HCT116 (cell line): ENCODE measurements around the gene GPAT3. TPM values are rescaled to one million over a fixed set of nuclear protein-coding genes. Genes with fewer than 3 reads are reported as not detected.

ENCODE experiments used
- ATAC-seq: fragments of 200-7000 bp; cut with Tn5 transposase; 2 replicates; pipeline ENCODE4 v1.9.1; 2020; ENCODE audit warnings: mild to moderate bottlenecking, moderate library complexity
- BruUV-seq: library from RNA; stranded (reverse); fragments of 400-500 nt; replicated peaks from 2 replicates; lab custom pipeline; 2021; lab: Mats Ljungman, UMichigan
- CTCF ChIA-PET: fragments of 300-600 bp; sonication (Branson Sonifier 250); formaldehyde crosslinking; loops from one replicate; lab custom pipeline; 2021; ENCODE audit warnings: antibody characterized with exemption; lab: Charles Lee
- POLR2A ChIA-PET: fragments of 300-600, 350-600 bp; sonication (Branson Sonifier 250); formaldehyde crosslinking; loops from one replicate; lab custom pipeline; 2021; ENCODE audit warnings: antibody characterized with exemption; lab: Charles Lee
- RAD21 ChIA-PET, 2 experiments: fragments of 300-600 bp; sonication (Branson Sonifier 250); formaldehyde crosslinking; loops; one replicate each; lab custom pipeline; 2023; ENCODE audit warnings: low total read pairs in 2 of 2; ENCODE audit not compliant: uncharacterized antibody in 2 of 2, unreplicated experiment in 2 of 2, low non-redundant PET in 1 of 2; lab: Charles Lee
- DNase-seq: peaks from one replicate; pipeline ENCODE4 v3.0.0-alpha.2; 2010; ENCODE audit warnings: low read depth, low spot score
- H2AFZ ChIP-seq: fragments of 200-600 bp; shearing (Covaris generic), sonication (generic); 2 replicates; pipeline ENCODE4 v1.6.1; 2017; ENCODE audit warnings: low read depth, mixed run types, mixed read lengths, antibody characterized with exemption, low read length; ENCODE audit not compliant: poor library complexity, severe bottlenecking
- H3K27ac ChIP-seq: 2 replicates; pipeline ENCODE4 v1.5.1; 2012; ENCODE audit warnings: low read depth, low read length
- H3K27me3 ChIP-seq: fragments of 200-600 bp; sonication (generic); 2 replicates; pipeline ENCODE4 v1.6.1; 2016; ENCODE audit warnings: mixed run types, low read length, mixed read lengths; ENCODE audit not compliant: insufficient read depth
- H3K36me3 ChIP-seq, 2 experiments: fragments of 200-500 bp in 1 of 2; fragments of 200-600 bp in 1 of 2; sonication (Bioruptor generic) in 1 of 2; sonication (generic) in 1 of 2; 2 replicates each; pipeline versions ENCODE4 v1.5.1 to v1.6.1; 2014 to 2016; ENCODE audit warnings: low read length in 2 of 2, inconsistent platforms in 1 of 2, mixed read lengths in 1 of 2, mixed run types in 1 of 2; ENCODE audit not compliant: insufficient read depth in 2 of 2, control insufficient read depth in 1 of 2
- H3K4me1 ChIP-seq, 2 experiments: fragments of 200-600 bp in 1 of 2; sonication (generic) in 1 of 2; 2 replicates each; pipeline versions ENCODE4 v1.5.1 to v1.6.1; 2012 to 2017; ENCODE audit warnings: low read length in 2 of 2, inconsistent platforms in 1 of 2, mild to moderate bottlenecking in 1 of 2, mixed read lengths in 1 of 2, mixed run types in 1 of 2, moderate library complexity in 1 of 2; ENCODE audit not compliant: insufficient read depth in 2 of 2, control insufficient read depth in 1 of 2
- H3K4me2 ChIP-seq: fragments of 200-600 bp; sonication (generic); 2 replicates; pipeline ENCODE4 v1.6.1; 2017; ENCODE audit warnings: mixed run types, low read length, mixed read lengths
- H3K4me3 ChIP-seq, 2 experiments: fragments of 200-600 bp in 1 of 2; sonication (generic) in 1 of 2; replicated peaks in 1 of 2; 2 replicates each; pipeline ENCODE4 v1.5.1; 2011 to 2016; ENCODE audit warnings: low read length in 2 of 2, control low read depth in 1 of 2, low read depth in 1 of 2, mild to moderate bottlenecking in 1 of 2, mixed read lengths in 1 of 2, mixed run types in 1 of 2
- H3K79me2 ChIP-seq: fragments of 200-600 bp; sonication (generic); 2 replicates; pipeline ENCODE4 v1.6.1; 2017; ENCODE audit warnings: mild to moderate bottlenecking, mixed run types, low read length, moderate library complexity, mixed read lengths; ENCODE audit not compliant: insufficient read depth
- H3K9ac ChIP-seq: fragments of 200-600 bp; sonication (generic); 2 replicates; pipeline ENCODE4 v1.6.1; 2016; ENCODE audit warnings: low read length, mixed read lengths
- H3K9me2 ChIP-seq: fragments of 200-600 bp; sonication (generic), shearing (Covaris generic); 2 replicates; pipeline ENCODE4 v1.6.1; 2017; ENCODE audit warnings: mixed run types, mild to moderate bottlenecking, moderate library complexity; ENCODE audit not compliant: insufficient read depth
- H3K9me3 ChIP-seq, 2 experiments: fragments of 200-500 bp in 1 of 2; fragments of 200-600 bp in 1 of 2; sonication (Bioruptor generic) in 1 of 2; sonication (generic) in 1 of 2; 2 replicates each; pipeline ENCODE4 v1.6.1; 2014 to 2017; ENCODE audit warnings: low read length in 2 of 2, mixed read lengths in 2 of 2, inconsistent platforms in 1 of 2, low read depth in 1 of 2, mild to moderate bottlenecking in 1 of 2, mixed run types in 1 of 2, moderate library complexity in 1 of 2; ENCODE audit not compliant: control insufficient read depth in 1 of 2, insufficient read depth in 1 of 2
- H4K20me1 ChIP-seq: fragments of 200-600 bp; sonication (generic), shearing (Covaris generic); 2 replicates; pipeline ENCODE4 v1.6.1; 2017; ENCODE audit warnings: mixed run types, mild to moderate bottlenecking, moderate library complexity; ENCODE audit not compliant: insufficient read depth
- CBX3 ChIP-seq: IDR thresholded peaks from 2 replicates; pipeline ENCODE4 v1.6.1; 2012; ENCODE audit warnings: low read depth
- CEBPB ChIP-seq: IDR thresholded peaks from 2 replicates; pipeline ENCODE4 v1.6.1; 2012; ENCODE audit warnings: low read depth
- EGR1 ChIP-seq: IDR thresholded peaks from 2 replicates; pipeline ENCODE4 v1.6.1; 2012; ENCODE audit warnings: low read depth
- ELF1 ChIP-seq: IDR thresholded peaks from 2 replicates; pipeline ENCODE4 v1.6.1; 2012; ENCODE audit warnings: low read depth, borderline replicate concordance
- EZH2 ChIP-seq: fragments of 200-600 bp; sonication (generic); IDR thresholded peaks from 2 replicates; pipeline ENCODE4 v1.6.1; 2017; ENCODE audit warnings: antibody characterized with exemption, mixed run types
- EZH2phosphoT487 ChIP-seq: fragments of 200-600 bp; IDR thresholded peaks from 2 replicates; pipeline ENCODE4 v1.6.1; 2018; ENCODE audit warnings: antibody characterized with exemption, borderline replicate concordance
- JUND ChIP-seq: IDR thresholded peaks from 2 replicates; pipeline ENCODE4 v1.6.1; 2012
- RAD21 ChIP-seq: IDR thresholded peaks from 2 replicates; pipeline ENCODE4 v1.6.1; 2012; ENCODE audit warnings: low read depth, mild to moderate bottlenecking
- SIN3A ChIP-seq: IDR thresholded peaks from 2 replicates; pipeline ENCODE4 v1.6.1; 2012; ENCODE audit warnings: low read depth
- SP1 ChIP-seq: IDR thresholded peaks from 2 replicates; pipeline ENCODE4 v1.6.1; 2012; ENCODE audit warnings: low read depth
- SRF ChIP-seq: IDR thresholded peaks from 2 replicates; pipeline ENCODE4 v1.6.1; 2012; ENCODE audit warnings: low read depth
- TCF7L2 ChIP-seq: IDR thresholded peaks from 2 replicates; pipeline ENCODE4 v1.7.0; 2011; ENCODE audit warnings: borderline replicate concordance, inconsistent platforms; ENCODE audit not compliant: insufficient read depth, insufficient read length; ENCODE audit errors: extremely low read depth
- YY1 ChIP-seq: IDR thresholded peaks from 2 replicates; pipeline ENCODE4 v1.6.1; 2011; ENCODE audit warnings: low read length, low read depth, moderate library complexity, mild to moderate bottlenecking; ENCODE audit not compliant: insufficient replicate concordance; ENCODE audit errors: extremely low read depth
- ZFX ChIP-seq: fragments of 450-650 bp; IDR thresholded peaks from 2 replicates; pipeline ENCODE4 v1.6.1; 2017
- ZNF274 ChIP-seq: fragments of 200-500 bp; sonication (Bioruptor generic); IDR thresholded peaks from 2 replicates; pipeline ENCODE4 v1.6.1; 2014; ENCODE audit warnings: mild to moderate bottlenecking, low read depth, low read length, inconsistent platforms
- intact Hi-C: fragments of 100-400 bp; cut with micrococcal nuclease; formaldehyde crosslinking; loops from 2 replicates; pipeline ENCODE4 v1.10.0; 2022
- total RNA-seq: library from RNA; stranded (reverse); gene quantifications from one replicate; pipeline ENCODE4 v1.2.1, GENCODE V29; 2021; ENCODE audit not compliant: unreplicated experiment
- TF ChIP-seq, protein P1 (sequence below): IDR thresholded peaks from 2 replicates; pipeline ENCODE4 v1.6.1; 2011; ENCODE audit warnings: mild to moderate bottlenecking, low read length, moderate library complexity; ENCODE audit not compliant: insufficient replicate concordance; ENCODE audit errors: extremely low read depth
- TF ChIP-seq, protein P2 (sequence below): IDR thresholded peaks from 2 replicates; pipeline ENCODE4 v1.6.1; 2012
- TF ChIP-seq, protein P3 (sequence below): IDR thresholded peaks from 2 replicates; pipeline ENCODE4 v1.6.1; 2012
- TF ChIP-seq, protein P4 (sequence below), 3 experiments: fragments of 200-600 bp in 1 of 3; sonication (generic) in 1 of 3; IDR thresholded peaks in 2 of 3; conservative IDR thresholded peaks in 1 of 3; 2 replicates each; pipeline ENCODE4 v1.5.1; 2012 to 2017; ENCODE audit warnings: low read depth in 2 of 3, low read length in 2 of 3, antibody characterized with exemption in 1 of 3, borderline replicate concordance in 1 of 3, control low read depth in 1 of 3, mild to moderate bottlenecking in 1 of 3, mixed read lengths in 1 of 3, mixed run types in 1 of 3, moderate library complexity in 1 of 3; ENCODE audit not compliant: insufficient read depth in 1 of 3

GPAT3 gene
- total RNA-seq, 1 experiment from 2014 or later, result 36.7 TPM

DNA sequence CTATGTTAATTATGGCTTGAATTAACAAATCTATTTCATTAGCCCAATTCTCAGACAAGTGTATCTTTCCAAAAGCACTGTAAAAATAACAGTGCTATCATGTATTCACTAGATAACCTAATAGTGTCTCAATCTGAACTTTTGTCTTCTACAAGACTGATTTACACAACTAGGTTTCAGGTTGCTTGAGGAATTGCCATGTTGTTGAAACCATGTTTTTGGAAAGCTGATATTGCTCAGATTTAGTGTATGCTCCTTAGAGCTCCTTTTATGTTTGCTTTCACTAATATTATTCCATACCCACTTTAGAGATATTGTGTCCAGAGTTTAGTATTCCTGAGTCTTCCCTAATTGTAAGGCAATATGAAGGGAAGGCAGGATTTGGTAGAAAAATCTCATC lies 70.6 kb downstream of the GPAT3 start:
- H3K79me2 ChIP-seq, result no peaks in the 10 kb centered on the region
- no TSS peak for BruUV-seq
- ATAC-seq, result no peak
- H3K9me3 ChIP-seq, result no peaks in the 10 kb centered on the region
- DNase-seq, result no peak
- 0 out of 4 replicates have a peak, but pooled peaks cover 0 to 2% of the 10 kb centered on the region in 2 experiments for H3K36me3 ChIP-seq
- H3K27ac ChIP-seq, result no peak overlapping the region
- intact Hi-C loops, result no loop called here
- ChIA-PET RAD21 (no interaction called here), POLR2A (no interaction called here), CTCF (no interaction called here)
- H3K4me2 ChIP-seq, result no peak overlapping the region
- no peaks in the 10 kb centered on the region for H3K4me1 ChIP-seq
- H3K9me2 ChIP-seq, result no peaks in the 10 kb centered on the region
- no peak overlapping the region for H3K9ac ChIP-seq
- TF ChIP-seq ZNF274, result no peak
- TF ChIP-seq EZH2, result no peak
- no peak for TF ChIP-seq ZFX
- no peak for TF ChIP-seq TCF7L2
- TF ChIP-seq EGR1, result no peak
- no peak for TF ChIP-seq SRF
- no peak for TF ChIP-seq EZH2phosphoT487
- TF ChIP-seq, protein P1, sequence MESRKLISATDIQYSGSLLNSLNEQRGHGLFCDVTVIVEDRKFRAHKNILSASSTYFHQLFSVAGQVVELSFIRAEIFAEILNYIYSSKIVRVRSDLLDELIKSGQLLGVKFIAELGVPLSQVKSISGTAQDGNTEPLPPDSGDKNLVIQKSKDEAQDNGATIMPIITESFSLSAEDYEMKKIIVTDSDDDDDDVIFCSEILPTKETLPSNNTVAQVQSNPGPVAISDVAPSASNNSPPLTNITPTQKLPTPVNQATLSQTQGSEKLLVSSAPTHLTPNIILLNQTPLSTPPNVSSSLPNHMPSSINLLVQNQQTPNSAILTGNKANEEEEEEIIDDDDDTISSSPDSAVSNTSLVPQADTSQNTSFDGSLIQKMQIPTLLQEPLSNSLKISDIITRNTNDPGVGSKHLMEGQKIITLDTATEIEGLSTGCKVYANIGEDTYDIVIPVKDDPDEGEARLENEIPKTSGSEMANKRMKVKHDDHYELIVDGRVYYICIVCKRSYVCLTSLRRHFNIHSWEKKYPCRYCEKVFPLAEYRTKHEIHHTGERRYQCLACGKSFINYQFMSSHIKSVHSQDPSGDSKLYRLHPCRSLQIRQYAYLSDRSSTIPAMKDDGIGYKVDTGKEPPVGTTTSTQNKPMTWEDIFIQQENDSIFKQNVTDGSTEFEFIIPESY, result no peak
- no peak for TF ChIP-seq SP1
- no peak for TF ChIP-seq CEBPB
- TF ChIP-seq YY1, result no peak
- TF ChIP-seq CBX3, result no peak
- TF ChIP-seq ELF1, result no peak
- no peak for TF ChIP-seq JUND
- TF ChIP-seq, protein P2, sequence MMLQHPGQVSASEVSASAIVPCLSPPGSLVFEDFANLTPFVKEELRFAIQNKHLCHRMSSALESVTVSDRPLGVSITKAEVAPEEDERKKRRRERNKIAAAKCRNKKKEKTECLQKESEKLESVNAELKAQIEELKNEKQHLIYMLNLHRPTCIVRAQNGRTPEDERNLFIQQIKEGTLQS, result no peak
- TF ChIP-seq RAD21, result no peak
- TF ChIP-seq, protein P3, sequence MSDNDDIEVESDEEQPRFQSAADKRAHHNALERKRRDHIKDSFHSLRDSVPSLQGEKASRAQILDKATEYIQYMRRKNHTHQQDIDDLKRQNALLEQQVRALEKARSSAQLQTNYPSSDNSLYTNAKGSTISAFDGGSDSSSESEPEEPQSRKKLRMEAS, result no peak
- TF ChIP-seq SIN3A, result no peak
- TF ChIP-seq, protein P4, sequence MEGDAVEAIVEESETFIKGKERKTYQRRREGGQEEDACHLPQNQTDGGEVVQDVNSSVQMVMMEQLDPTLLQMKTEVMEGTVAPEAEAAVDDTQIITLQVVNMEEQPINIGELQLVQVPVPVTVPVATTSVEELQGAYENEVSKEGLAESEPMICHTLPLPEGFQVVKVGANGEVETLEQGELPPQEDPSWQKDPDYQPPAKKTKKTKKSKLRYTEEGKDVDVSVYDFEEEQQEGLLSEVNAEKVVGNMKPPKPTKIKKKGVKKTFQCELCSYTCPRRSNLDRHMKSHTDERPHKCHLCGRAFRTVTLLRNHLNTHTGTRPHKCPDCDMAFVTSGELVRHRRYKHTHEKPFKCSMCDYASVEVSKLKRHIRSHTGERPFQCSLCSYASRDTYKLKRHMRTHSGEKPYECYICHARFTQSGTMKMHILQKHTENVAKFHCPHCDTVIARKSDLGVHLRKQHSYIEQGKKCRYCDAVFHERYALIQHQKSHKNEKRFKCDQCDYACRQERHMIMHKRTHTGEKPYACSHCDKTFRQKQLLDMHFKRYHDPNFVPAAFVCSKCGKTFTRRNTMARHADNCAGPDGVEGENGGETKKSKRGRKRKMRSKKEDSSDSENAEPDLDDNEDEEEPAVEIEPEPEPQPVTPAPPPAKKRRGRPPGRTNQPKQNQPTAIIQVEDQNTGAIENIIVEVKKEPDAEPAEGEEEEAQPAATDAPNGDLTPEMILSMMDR (IDR thresholded peaks at IDR 0.05 in 2 of 3, conservative IDR thresholded peaks at IDR 0.05 in 1 of 3; ENCODE audit: borderline replicate concordance in 1 of 3, insufficient read depth in 1 of 3, low read depth in 2 of 3, low read length in 2 of 3), result no peak
- H3K27me3 ChIP-seq, result no peaks in the 10 kb centered on the region
- H4K20me1 ChIP-seq, result no peaks in the 10 kb centered on the region
- H2AFZ ChIP-seq, result no peak overlapping the region
- H3K4me3 ChIP-seq, result no peak overlapping the region
